Measurements from ENCODE around the gene CLCN5. TPM values are rescaled to one million over a fixed set of nuclear protein-coding genes. Genes with fewer than 3 reads are reported as not detected.

The CLCN5 gene
- total and polyA plus RNA-seq, 2 experiments from 2014 or later = 3.7 to 13.6 TPM

GRCh38 chrX:49988143-49988542, 65.7 kb downstream of the CLCN5 start:
- Histone ChIP-seq H2AFZ (no peak overlapping the region), H3K9me2 (ENCODE audit: insufficient read depth) (no peaks in the 10 kb centered on the region), H3K36me3 (ENCODE audit: insufficient read depth) (no peaks in the 10 kb centered on the region), H3F3A (replicated peaks; ENCODE audit: low read depth) (no peaks in the 10 kb centered on the region), H3K27ac (ENCODE audit: low read depth) (no peak overlapping the region), H3K4me1 (ENCODE audit: insufficient read depth) (no peaks in the 10 kb centered on the region), H3K27me3 (ENCODE audit: insufficient read depth) (no peaks in the 10 kb centered on the region), H3K4me3 (no peak overlapping the region), H3K4me2 (no peak overlapping the region), H3K79me2 (replicated peaks; ENCODE audit: insufficient read depth) (no peaks in the 10 kb centered on the region), H4K20me1 (replicated peaks; ENCODE audit: insufficient read depth) (no peaks in the 10 kb centered on the region)
- Mint-ChIP-seq H3K27me3 (ENCODE audit: insufficient read depth, low read depth, poor library complexity) (no peaks in the 10 kb centered on the region), H3K9me3 (no peaks in the 10 kb centered on the region), H3K27ac (no peak overlapping the region), H3K36me3 (ENCODE audit: low read depth) (no peaks in the 10 kb centered on the region), H3K4me1 (peaks cover 10% of the 10 kb centered on the region; the same call in 2 of the 3 replicates), H3K4me3 (no peak overlapping the region)
- no peak for ATAC-seq
- DNase-seq (ENCODE audit: low spot score) = peak; percentile 11
- TF ChIP-seq, protein P1, sequence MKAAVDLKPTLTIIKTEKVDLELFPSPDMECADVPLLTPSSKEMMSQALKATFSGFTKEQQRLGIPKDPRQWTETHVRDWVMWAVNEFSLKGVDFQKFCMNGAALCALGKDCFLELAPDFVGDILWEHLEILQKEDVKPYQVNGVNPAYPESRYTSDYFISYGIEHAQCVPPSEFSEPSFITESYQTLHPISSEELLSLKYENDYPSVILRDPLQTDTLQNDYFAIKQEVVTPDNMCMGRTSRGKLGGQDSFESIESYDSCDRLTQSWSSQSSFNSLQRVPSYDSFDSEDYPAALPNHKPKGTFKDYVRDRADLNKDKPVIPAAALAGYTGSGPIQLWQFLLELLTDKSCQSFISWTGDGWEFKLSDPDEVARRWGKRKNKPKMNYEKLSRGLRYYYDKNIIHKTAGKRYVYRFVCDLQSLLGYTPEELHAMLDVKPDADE (IDR thresholded peaks at IDR 0.05) = no peak
- TF ChIP-seq ZNF462 (CRISPR knock-in tag; IDR thresholded peaks at IDR 0.05) (no peak), NANOG (IDR thresholded peaks at IDR 0.05; ENCODE audit: borderline replicate concordance) (no peak), JUNB (IDR thresholded peaks at IDR 0.05; ENCODE audit: unreplicated experiment) (no peak), CREB1 (CRISPR knock-in tag; IDR thresholded peaks at IDR 0.05; ENCODE audit: low read depth) (no peak), ZNF114 (CRISPR knock-in tag; IDR thresholded peaks at IDR 0.05) (no peak), EZH2 (IDR thresholded peaks at IDR 0.05; ENCODE audit: low read depth, unreplicated experiment) (no peak), EZH2phosphoT487 (IDR thresholded peaks at IDR 0.05; ENCODE audit: unreplicated experiment) (no peak), STAT1 (IDR thresholded peaks at IDR 0.05; ENCODE audit: unreplicated experiment) (no peak), ZNF331 (CRISPR knock-in tag; IDR thresholded peaks at IDR 0.05; ENCODE audit: low read depth) (no peak)
- TF ChIP-seq, protein P2, sequence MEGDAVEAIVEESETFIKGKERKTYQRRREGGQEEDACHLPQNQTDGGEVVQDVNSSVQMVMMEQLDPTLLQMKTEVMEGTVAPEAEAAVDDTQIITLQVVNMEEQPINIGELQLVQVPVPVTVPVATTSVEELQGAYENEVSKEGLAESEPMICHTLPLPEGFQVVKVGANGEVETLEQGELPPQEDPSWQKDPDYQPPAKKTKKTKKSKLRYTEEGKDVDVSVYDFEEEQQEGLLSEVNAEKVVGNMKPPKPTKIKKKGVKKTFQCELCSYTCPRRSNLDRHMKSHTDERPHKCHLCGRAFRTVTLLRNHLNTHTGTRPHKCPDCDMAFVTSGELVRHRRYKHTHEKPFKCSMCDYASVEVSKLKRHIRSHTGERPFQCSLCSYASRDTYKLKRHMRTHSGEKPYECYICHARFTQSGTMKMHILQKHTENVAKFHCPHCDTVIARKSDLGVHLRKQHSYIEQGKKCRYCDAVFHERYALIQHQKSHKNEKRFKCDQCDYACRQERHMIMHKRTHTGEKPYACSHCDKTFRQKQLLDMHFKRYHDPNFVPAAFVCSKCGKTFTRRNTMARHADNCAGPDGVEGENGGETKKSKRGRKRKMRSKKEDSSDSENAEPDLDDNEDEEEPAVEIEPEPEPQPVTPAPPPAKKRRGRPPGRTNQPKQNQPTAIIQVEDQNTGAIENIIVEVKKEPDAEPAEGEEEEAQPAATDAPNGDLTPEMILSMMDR (conservative IDR thresholded peaks at IDR 0.05; ENCODE audit: low read depth in 2 of 2) = no peak
